ENCODE measurements around the gene PGS1. TPM values are rescaled to one million over a fixed set of nuclear protein-coding genes. Genes with fewer than 3 reads are reported as not detected.

PGS1 gene
- total RNA-seq, 1 donor from 2014 or later, result 35.6 TPM

DNA sequence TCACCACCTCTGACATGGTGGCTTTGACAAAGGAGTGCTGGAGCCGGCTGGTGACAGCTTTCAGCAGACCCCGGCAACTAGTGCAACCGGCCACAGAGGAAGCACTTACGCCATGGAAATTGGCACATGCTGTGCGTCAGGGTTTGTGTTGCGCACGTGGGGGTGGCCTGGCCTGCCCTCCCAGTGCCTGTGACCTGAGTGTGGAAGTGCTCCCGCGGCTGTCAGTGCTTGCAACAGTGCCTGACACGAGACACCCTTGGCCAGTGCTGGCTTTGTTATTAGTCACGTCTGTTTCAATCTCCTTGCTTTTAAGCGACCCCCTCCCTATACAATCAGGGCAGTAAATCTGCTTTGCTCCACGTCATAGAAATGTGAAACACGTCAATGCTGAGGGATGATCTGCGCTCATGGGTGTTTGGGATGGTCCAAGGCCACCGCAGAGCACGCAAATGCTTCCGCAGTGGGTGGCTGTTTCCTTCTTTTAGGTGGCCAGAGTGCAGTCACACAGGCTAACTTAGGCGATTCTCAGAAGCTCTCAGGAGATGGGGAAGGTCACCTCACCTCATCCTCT, 64.3 kb downstream of the PGS1 start:
- no peak overlapping the region for H3K27ac ChIP-seq
- H3K9me3 ChIP-seq, result no peaks in the 10 kb centered on the region
- TF ChIP-seq, protein P1, sequence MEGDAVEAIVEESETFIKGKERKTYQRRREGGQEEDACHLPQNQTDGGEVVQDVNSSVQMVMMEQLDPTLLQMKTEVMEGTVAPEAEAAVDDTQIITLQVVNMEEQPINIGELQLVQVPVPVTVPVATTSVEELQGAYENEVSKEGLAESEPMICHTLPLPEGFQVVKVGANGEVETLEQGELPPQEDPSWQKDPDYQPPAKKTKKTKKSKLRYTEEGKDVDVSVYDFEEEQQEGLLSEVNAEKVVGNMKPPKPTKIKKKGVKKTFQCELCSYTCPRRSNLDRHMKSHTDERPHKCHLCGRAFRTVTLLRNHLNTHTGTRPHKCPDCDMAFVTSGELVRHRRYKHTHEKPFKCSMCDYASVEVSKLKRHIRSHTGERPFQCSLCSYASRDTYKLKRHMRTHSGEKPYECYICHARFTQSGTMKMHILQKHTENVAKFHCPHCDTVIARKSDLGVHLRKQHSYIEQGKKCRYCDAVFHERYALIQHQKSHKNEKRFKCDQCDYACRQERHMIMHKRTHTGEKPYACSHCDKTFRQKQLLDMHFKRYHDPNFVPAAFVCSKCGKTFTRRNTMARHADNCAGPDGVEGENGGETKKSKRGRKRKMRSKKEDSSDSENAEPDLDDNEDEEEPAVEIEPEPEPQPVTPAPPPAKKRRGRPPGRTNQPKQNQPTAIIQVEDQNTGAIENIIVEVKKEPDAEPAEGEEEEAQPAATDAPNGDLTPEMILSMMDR (IDR thresholded peaks at IDR 0.05), result no peak
- TF ChIP-seq POLR2AphosphoS5 (IDR thresholded peaks at IDR 0.05; ENCODE audit: insufficient read depth in 1 of 2, low read depth in 1 of 2), result peak in 1 of 2 donors; percentile 38
- DNase-seq (ENCODE audit: extremely low spot score in 2 of 2), result no peak
- intact Hi-C loops (cut with DNase I), result no loop called here
- no peak overlapping the region for H3K4me3 ChIP-seq
- H3K36me3 ChIP-seq, result no peaks in the 10 kb centered on the region
- H3K4me1 ChIP-seq, result no peaks in the 10 kb centered on the region
- no peaks in the 10 kb centered on the region for H3K27me3 ChIP-seq

DNA sequence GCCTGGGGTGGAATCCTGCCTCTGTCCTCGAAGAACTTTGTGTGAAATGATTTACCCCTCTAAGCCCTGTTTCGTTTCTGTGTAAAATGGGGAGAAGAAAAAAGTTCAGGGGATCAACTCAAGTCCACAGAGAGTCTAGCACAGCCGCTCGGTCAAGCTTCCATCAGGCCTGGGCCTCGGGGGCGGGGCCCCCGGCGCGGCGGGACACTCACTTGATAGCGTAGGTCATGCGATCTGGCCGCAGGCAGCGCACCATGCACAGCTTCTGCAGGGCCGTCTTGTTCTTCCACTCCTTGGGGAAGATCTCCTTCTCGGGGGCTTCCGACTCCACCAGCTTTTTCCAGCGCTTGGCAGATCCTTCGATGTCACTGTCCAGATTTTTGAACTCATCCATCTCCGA, 65.9 kb downstream of the PGS1 start:
- Histone ChIP-seq H3K27me3 (no peaks in the 10 kb centered on the region), H3K27ac (no peak overlapping the region), H3K9me3 (no peaks in the 10 kb centered on the region), H3K4me3 (no peak overlapping the region), H3K36me3 (no peaks in the 10 kb centered on the region), H3K4me1 (no peaks in the 10 kb centered on the region)
- intact Hi-C loops (cut with DNase I), result no loop called here
- no peak for DNase-seq (ENCODE audit: extremely low spot score in 2 of 2)
- TF ChIP-seq POLR2A (IDR thresholded peaks at IDR 0.05) (no peak), POLR2AphosphoS5 (IDR thresholded peaks at IDR 0.05; ENCODE audit: insufficient read depth in 1 of 2, low read depth in 1 of 2) (no peak)
- TF ChIP-seq, protein P1 (IDR thresholded peaks at IDR 0.05), result no peak

DNA sequence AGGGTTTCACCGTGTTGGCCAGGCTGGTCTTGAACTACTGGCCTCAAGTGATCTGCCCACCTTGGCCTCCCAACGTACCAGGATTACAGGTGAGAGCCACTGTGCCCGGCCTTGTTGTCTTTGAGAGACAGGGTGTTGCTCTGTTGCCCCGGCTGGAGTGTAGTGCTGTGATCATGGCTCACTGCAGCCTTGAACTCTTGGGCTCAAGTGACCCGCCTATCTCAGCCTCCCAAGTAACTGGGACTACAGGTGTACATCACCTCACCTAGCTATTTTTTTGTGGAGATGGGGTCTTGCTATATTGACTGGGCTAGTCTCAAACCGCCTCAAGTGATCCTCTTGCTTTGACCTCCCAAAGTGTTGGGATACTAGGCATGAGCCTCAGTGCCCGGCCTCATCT, 68.4 kb downstream of the PGS1 start:
- intact Hi-C loops (cut with DNase I), result no loop called here
- no peaks in the 10 kb centered on the region for H3K9me3 ChIP-seq
- TF ChIP-seq POLR2A (IDR thresholded peaks at IDR 0.05) (no peak), POLR2AphosphoS5 (IDR thresholded peaks at IDR 0.05; ENCODE audit: insufficient read depth in 1 of 2, low read depth in 1 of 2) (no peak)
- TF ChIP-seq, protein P1 (IDR thresholded peaks at IDR 0.05), result no peak

DNA sequence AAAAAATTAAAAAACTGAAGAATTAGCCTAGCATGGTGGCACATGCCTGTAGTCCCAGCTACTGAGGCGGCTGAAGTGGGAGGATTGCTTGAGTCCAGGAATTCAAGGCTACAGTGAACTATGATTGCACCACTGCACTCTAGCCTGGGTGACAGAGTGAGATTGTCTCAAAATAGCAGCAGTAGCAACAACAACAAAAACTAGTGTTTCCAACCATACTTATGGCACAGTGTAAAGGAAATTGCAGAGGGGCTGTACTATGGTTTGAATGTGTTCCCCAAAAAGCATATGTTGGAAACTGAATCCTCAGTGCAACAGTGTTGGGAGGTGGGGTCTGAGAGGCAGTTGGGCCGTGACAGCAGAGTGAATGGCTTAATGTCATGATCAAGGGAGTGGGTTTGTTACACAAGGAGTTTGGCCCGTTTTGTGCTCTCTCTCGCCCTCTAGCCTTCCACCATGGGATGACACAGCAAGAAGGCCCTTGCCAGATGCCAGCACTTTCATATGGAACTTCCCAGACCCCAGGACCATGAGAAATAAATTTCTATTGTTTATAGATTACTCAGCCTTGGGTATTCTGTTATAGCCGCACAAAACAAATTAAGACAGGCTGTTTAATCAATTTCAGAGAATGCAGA, 70.0 kb downstream of the PGS1 start:
- no peaks in the 10 kb centered on the region for H3K27me3 ChIP-seq

More for the DNA sequence above, 68.4 kb downstream of the PGS1 start:
- no peak for DNase-seq (ENCODE audit: extremely low spot score in 2 of 2)
- no peaks in the 10 kb centered on the region for H3K36me3 ChIP-seq
- H3K27me3 ChIP-seq, result no peaks in the 10 kb centered on the region
- no peak overlapping the region for H3K27ac ChIP-seq
- H3K4me3 ChIP-seq, result no peak overlapping the region
- H3K4me1 ChIP-seq, result no peaks in the 10 kb centered on the region

DNA sequence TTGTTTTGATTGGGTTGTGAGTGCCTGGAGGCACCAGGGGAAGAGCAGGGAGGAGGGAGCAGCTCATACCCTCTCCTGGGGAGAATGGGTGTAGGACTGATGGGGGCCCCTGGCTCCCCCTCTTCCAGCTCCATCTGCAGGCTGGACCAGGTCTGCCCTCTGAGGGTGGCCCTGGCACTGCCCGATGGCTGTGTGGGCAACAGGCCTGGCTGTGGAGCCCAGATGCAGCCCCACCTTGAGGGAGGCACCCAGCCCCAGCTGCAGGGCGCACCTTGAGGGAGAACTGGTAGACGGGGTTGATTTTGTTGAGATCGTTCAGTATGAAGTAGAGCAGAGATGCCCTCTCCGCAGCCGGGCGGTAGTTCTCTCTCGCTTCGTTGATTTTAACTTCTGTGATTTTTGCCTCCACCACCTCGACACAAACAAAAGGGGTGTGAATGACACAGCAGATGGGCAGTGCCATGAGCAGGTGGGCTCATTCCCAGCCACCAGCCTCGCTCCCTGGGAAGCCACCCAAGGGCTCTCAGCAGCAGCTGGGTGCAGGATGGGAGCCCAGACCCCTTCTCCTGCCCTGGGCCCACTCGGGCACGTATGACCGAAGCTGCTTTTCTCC, 71.6 kb downstream of the PGS1 start:
- DNase-seq (ENCODE audit: extremely low spot score in 2 of 2), result no peak
- no peak overlapping the region for H3K4me3 ChIP-seq
- no peaks in the 10 kb centered on the region for H3K36me3 ChIP-seq
- no peak overlapping the region for H3K27ac ChIP-seq
- H3K4me1 ChIP-seq, result no peaks in the 10 kb centered on the region
- no peaks in the 10 kb centered on the region for H3K9me3 ChIP-seq
- TF ChIP-seq, protein P1 (IDR thresholded peaks at IDR 0.05), result no peak
- TF ChIP-seq POLR2AphosphoS5 (IDR thresholded peaks at IDR 0.05; ENCODE audit: insufficient read depth in 1 of 2, low read depth in 1 of 2), result no peak
- TF ChIP-seq POLR2A (IDR thresholded peaks at IDR 0.05), result no peak
- H3K27me3 ChIP-seq, result no peaks in the 10 kb centered on the region
- intact Hi-C loops (cut with DNase I), result no loop called here

More for the DNA sequence above, 70.0 kb downstream of the PGS1 start:
- Histone ChIP-seq H3K4me1 (no peaks in the 10 kb centered on the region), H3K36me3 (no peaks in the 10 kb centered on the region), H3K4me3 (no peak overlapping the region), H3K9me3 (no peaks in the 10 kb centered on the region), H3K27ac (no peak overlapping the region)
- TF ChIP-seq POLR2AphosphoS5 (IDR thresholded peaks at IDR 0.05; ENCODE audit: insufficient read depth in 1 of 2, low read depth in 1 of 2), result no peak
- intact Hi-C loops (cut with DNase I), result no loop called here
- DNase-seq (ENCODE audit: extremely low spot score in 2 of 2), result no peak
